Testis (tissue), 3 donors: ENCODE results near the gene ACSS3. TPM values are rescaled to one million over a fixed set of nuclear protein-coding genes. Genes with fewer than 3 reads are reported as not detected.

Experiments used
- DNase-seq: peaks from one replicate; pipeline ENCODE4 v3.0.0-alpha.2; 2019
- H3K27ac ChIP-seq, 2 donors: fragments of 200-600 bp; sonication (generic); one replicate each; pipeline ENCODE4 v1.5.1; 2019
- H3K27me3 ChIP-seq: fragments of 200-600 bp; sonication (generic); one replicate; pipeline ENCODE4 v1.5.1; 2019
- H3K36me3 ChIP-seq: fragments of 200-600 bp; sonication (generic); one replicate; pipeline ENCODE4 v1.5.1; 2017; ENCODE audit warnings: low read depth; ENCODE audit errors: missing control alignments
- H3K4me1 ChIP-seq: fragments of 200-600 bp; sonication (generic); one replicate; pipeline ENCODE4 v1.5.1; 2019
- H3K4me3 ChIP-seq, 2 donors: fragments of 200-600 bp; sonication (generic); one replicate each; pipeline ENCODE4 v1.5.1; 2017 to 2019
- H3K9me3 ChIP-seq: fragments of 200-600 bp; sonication (generic); one replicate; pipeline ENCODE4 v1.5.1; 2017
- CTCF ChIP-seq, 3 experiments: fragments of 450-650 bp in 2 of 3; fragments of 200-600 bp in 1 of 3; sonication (generic) in 1 of 3; IDR thresholded peaks; one replicate each; pipeline ENCODE4 v1.5.1; 2016 to 2019; ENCODE audit warnings: antibody characterized with exemption in 3 of 3, mild to moderate bottlenecking in 2 of 3, moderate library complexity in 1 of 3
- POLR2A ChIP-seq: fragments of 450-650 bp; IDR thresholded peaks from one replicate; pipeline ENCODE4 v1.6.1; 2017; ENCODE audit warnings: antibody characterized with exemption, mild to moderate bottlenecking, moderate library complexity
- WGBS, 2 donors: methylation state at CpG; one replicate each; pipeline ENCODE4 v1.1.5; 2018; 5-methylcytosine and 5-hydroxymethylcytosine counted together
- intact Hi-C: fragments of 100-400 bp; cut with DNase I; formaldehyde crosslinking; loops from one replicate; pipeline ENCODE4 v1.15.1; 2023; ENCODE audit warnings: low total_unique reads
- polyA plus RNA-seq: library from polyadenylated mRNA; stranded (reverse); fragments of 350-450 nt; fragmentation: Illumina TruSeq; extraction: RNeasy Lipid Tissue Mini Kit (QIAGEN cat#74804); gene quantifications from one replicate; pipeline ENCODE4 v1.2.3, GENCODE V29; 2014; ENCODE audit warnings: low read depth, low replicate concordance; ENCODE audit not compliant: insufficient read depth
- total RNA-seq, 2 donors: library from RNA; depleted of rRNA; stranded (reverse); fragments of >200 nt; gene quantifications; one replicate each; pipeline ENCODE4 v1.2.3, GENCODE V29; 2016

ACSS3 gene
- total and polyA plus RNA-seq, 3 donors from 2014 or later, result 7.5 to 22.8 (median 17.1) TPM

- no peaks in the 10 kb centered on the region for H3K36me3 ChIP-seq
- no peaks in the 10 kb centered on the region for H3K27me3 ChIP-seq
- intact Hi-C loops, result no loop called here
- H3K9me3 ChIP-seq, result no peaks in the 10 kb centered on the region
- DNase-seq, result no peak
- H3K4me1 ChIP-seq, result no peaks in the 10 kb centered on the region
- H3K4me3 ChIP-seq, result no peak overlapping the region
- TF ChIP-seq POLR2A, result no peak
- no peak for TF ChIP-seq CTCF (IDR thresholded peaks at IDR 0.05)
- H3K27ac ChIP-seq, result no peak overlapping the region
- 85 to 90% methylated on average over 3 of the region's 3 CpGs for WGBS, 2 donors
Measured at GRCh38 chr12:81168445-81168844, 90.6 kb downstream of the ACSS3 start.

GRCh38 chr12:81170072-81170471 is 92.2 kb downstream of the ACSS3 start:
- no peaks in the 10 kb centered on the region for H3K36me3 ChIP-seq
- no peak for DNase-seq
- H3K4me3 ChIP-seq, result no peak overlapping the region
- no peaks in the 10 kb centered on the region for H3K4me1 ChIP-seq
- H3K27ac ChIP-seq, result no peak overlapping the region
- intact Hi-C loops, result no loop called here
- no peaks in the 10 kb centered on the region for H3K9me3 ChIP-seq
- no peaks in the 10 kb centered on the region for H3K27me3 ChIP-seq
- no peak for TF ChIP-seq POLR2A
- TF ChIP-seq CTCF (IDR thresholded peaks at IDR 0.05), result no peak

- DNase-seq, result no peak
- H3K4me1 ChIP-seq, result no peaks in the 10 kb centered on the region
- no peak for TF ChIP-seq CTCF (IDR thresholded peaks at IDR 0.05)
- no peaks in the 10 kb centered on the region for H3K27me3 ChIP-seq
- H3K27ac ChIP-seq, result no peak overlapping the region
- H3K4me3 ChIP-seq, result no peak overlapping the region
- no peaks in the 10 kb centered on the region for H3K9me3 ChIP-seq
- intact Hi-C loops, result no loop called here
- H3K36me3 ChIP-seq, result no peaks in the 10 kb centered on the region
- WGBS, 2 donors, result 87 to 89% methylated on average over 2 of the region's 2 CpGs
Measured at GRCh38 chr12:81172851-81173250, 95.0 kb downstream of the ACSS3 start.

- H3K4me3 ChIP-seq, result no peak overlapping the region
- H3K27ac ChIP-seq, result no peak overlapping the region
- intact Hi-C loops, result no loop called here
- no peaks in the 10 kb centered on the region for H3K9me3 ChIP-seq
- no peaks in the 10 kb centered on the region for H3K27me3 ChIP-seq
- no peak for DNase-seq
- no peaks in the 10 kb centered on the region for H3K36me3 ChIP-seq
- WGBS, 2 donors, result 79 to 89% methylated on average over 4 of the region's 4 CpGs
- no peak for TF ChIP-seq CTCF (IDR thresholded peaks at IDR 0.05)
- no peak for TF ChIP-seq POLR2A
- H3K4me1 ChIP-seq, result no peaks in the 10 kb centered on the region
Measured at GRCh38 chr12:81174664-81175063, 96.8 kb downstream of the ACSS3 start.

- no peaks in the 10 kb centered on the region for H3K36me3 ChIP-seq
- intact Hi-C loops, result no loop called here
- WGBS, 2 donors, result 87 to 95% methylated on average over 1 of the region's 1 CpG
- TF ChIP-seq POLR2A (no peak), CTCF (IDR thresholded peaks at IDR 0.05) (no peak)
- no peaks in the 10 kb centered on the region for H3K4me1 ChIP-seq
- no peaks in the 10 kb centered on the region for H3K27me3 ChIP-seq
- H3K27ac ChIP-seq, result no peak overlapping the region
- DNase-seq, result no peak
- H3K4me3 ChIP-seq, result no peak overlapping the region
- H3K9me3 ChIP-seq, result no peaks in the 10 kb centered on the region
Measured at GRCh38 chr12:81176796-81177195, 98.9 kb downstream of the ACSS3 start.
